NCI-H2227 (cell line): ENCODE results near the gene TDRD10.

ENCODE experiments used
- DNase-seq: peaks from one replicate; lab custom pipeline; 2025; ENCODE audit not compliant: unreplicated experiment; lab: John Stamatoyannopoulos, UW

The TDRD10 gene

GRCh38 chr1:154502066-154502743 is at the start of gene TDRD10, which contains the start of gene SHE:
TDRD10 (plus strand) TSS chr1:154502219; CDS start chr1:154506904, 4,685 bp downstream.
SHE (minus strand) TSS chr1:154502412; CDS start chr1:154502026, 386 bp downstream.
- peak; percentile 81 for DNase-seq

- DNase-seq: no peak
These were observed 48.9 kb upstream of the TDRD10 start for GRCh38 chr1:154453161-154453560.

- no peak for DNase-seq
These were observed 48.3 kb upstream of the TDRD10 start for GRCh38 chr1:154453574-154454352.

GRCh38 chr1:154454386-154455120 is 47.5 kb upstream of the TDRD10 start:
- DNase-seq: no peak

GRCh38 chr1:154456631-154457030 is 45.4 kb upstream of the TDRD10 start:
- DNase-seq: no peak

GRCh38 chr1:154459080-154459479 is 42.9 kb upstream of the TDRD10 start:
- DNase-seq: no peak

GRCh38 chr1:154460695-154461260 is 41.2 kb upstream of the TDRD10 start:
- DNase-seq: no peak

GRCh38 chr1:154463512-154463990 is 38.5 kb upstream of the TDRD10 start:
- DNase-seq: no peak

GRCh38 chr1:154465621-154466195 is 36.3 kb upstream of the TDRD10 start:
- no peak for DNase-seq

GRCh38 chr1:154466206-154466605 is 35.8 kb upstream of the TDRD10 start:
- DNase-seq: no peak

- no peak for DNase-seq
These were observed 35.0 kb upstream of the TDRD10 start for GRCh38 chr1:154466921-154467417.

GRCh38 chr1:154467434-154468102 is 34.5 kb upstream of the TDRD10 start:
- no peak for DNase-seq

- no peak for DNase-seq
These were observed 33.3 kb upstream of the TDRD10 start for GRCh38 chr1:154468535-154469250.

- no peak for DNase-seq
These were observed 32.0 kb upstream of the TDRD10 start for GRCh38 chr1:154469844-154470560.

GRCh38 chr1:154471304-154471703 is 30.7 kb upstream of the TDRD10 start:
- DNase-seq: no peak

GRCh38 chr1:154474802-154475201 is 27.2 kb upstream of the TDRD10 start:
- DNase-seq: no peak

GRCh38 chr1:154476791-154477190 is 25.2 kb upstream of the TDRD10 start:
- no peak for DNase-seq

GRCh38 chr1:154478013-154478412 is 24.0 kb upstream of the TDRD10 start:
- no peak for DNase-seq

GRCh38 chr1:154478639-154479038 is 23.4 kb upstream of the TDRD10 start:
- DNase-seq: no peak
